ENCODE data around the gene ACOT11.

The ACOT11 gene

GRCh38 chr1:54593571-54594160, 45.6 kb downstream of the ACOT11 start:
- DNase-seq, result no peak

- no peak for DNase-seq
These were observed 46.4 kb downstream of the ACOT11 start for GRCh38 chr1:54594463-54594862.

- no peak for DNase-seq
These were observed 48.0 kb downstream of the ACOT11 start for GRCh38 chr1:54595956-54596498.

- no peak for DNase-seq
These were observed 48.7 kb downstream of the ACOT11 start for GRCh38 chr1:54596756-54597155.

- no peak for DNase-seq
These were observed 49.5 kb downstream of the ACOT11 start for GRCh38 chr1:54597455-54598030.

GRCh38 chr1:54599211-54599823, 51.3 kb downstream of the ACOT11 start:
- no peak for DNase-seq

GRCh38 chr1:54600947-54601721, 53.1 kb downstream of the ACOT11 start:
- no peak for DNase-seq

- DNase-seq, result no peak
These were observed 53.7 kb downstream of the ACOT11 start for GRCh38 chr1:54601730-54602129.

- no peak for DNase-seq
These were observed 54.5 kb downstream of the ACOT11 start for GRCh38 chr1:54602554-54602953.

- no peak for DNase-seq
These were observed 55.2 kb downstream of the ACOT11 start for GRCh38 chr1:54603241-54603640.

GRCh38 chr1:54604051-54604450, 56.0 kb downstream of the ACOT11 start:
- no peak for DNase-seq

- no peak for DNase-seq
These were observed 56.7 kb downstream of the ACOT11 start for GRCh38 chr1:54604572-54605370.

- DNase-seq, result no peak
These were observed 58.3 kb downstream of the ACOT11 start for GRCh38 chr1:54606096-54606989.

- DNase-seq, result no peak
These were observed 58.9 kb downstream of the ACOT11 start for GRCh38 chr1:54606990-54607325.

- DNase-seq, result no peak
These were observed 60.0 kb downstream of the ACOT11 start for GRCh38 chr1:54607821-54608565.

- DNase-seq, result no peak
These were observed 60.7 kb downstream of the ACOT11 start for GRCh38 chr1:54608566-54609230.

- no peak for DNase-seq
These were observed 61.4 kb downstream of the ACOT11 start for GRCh38 chr1:54609301-54609921.

- DNase-seq, result no peak
These were observed 62.0 kb downstream of the ACOT11 start for GRCh38 chr1:54610048-54610447.

GRCh38 chr1:54610601-54611580, 62.9 kb downstream of the ACOT11 start:
- DNase-seq, result no peak

Data from CD4-positive, alpha-beta T cell treated with Interleukin-4 for 4 hours (primary cell).